Putamen (tissue), 1 donor: Measurements from ENCODE around the gene UBR4.

ENCODE experiments used
- DNase-seq: peaks from one replicate; pipeline ENCODE4 v3.0.0-alpha.2; 2016; ENCODE audit warnings: low spot score

Gene UBR4

GRCh38 chr1:19036041-19036812, 173.8 kb downstream of the UBR4 start:
- DNase-seq: no peak

DNA sequence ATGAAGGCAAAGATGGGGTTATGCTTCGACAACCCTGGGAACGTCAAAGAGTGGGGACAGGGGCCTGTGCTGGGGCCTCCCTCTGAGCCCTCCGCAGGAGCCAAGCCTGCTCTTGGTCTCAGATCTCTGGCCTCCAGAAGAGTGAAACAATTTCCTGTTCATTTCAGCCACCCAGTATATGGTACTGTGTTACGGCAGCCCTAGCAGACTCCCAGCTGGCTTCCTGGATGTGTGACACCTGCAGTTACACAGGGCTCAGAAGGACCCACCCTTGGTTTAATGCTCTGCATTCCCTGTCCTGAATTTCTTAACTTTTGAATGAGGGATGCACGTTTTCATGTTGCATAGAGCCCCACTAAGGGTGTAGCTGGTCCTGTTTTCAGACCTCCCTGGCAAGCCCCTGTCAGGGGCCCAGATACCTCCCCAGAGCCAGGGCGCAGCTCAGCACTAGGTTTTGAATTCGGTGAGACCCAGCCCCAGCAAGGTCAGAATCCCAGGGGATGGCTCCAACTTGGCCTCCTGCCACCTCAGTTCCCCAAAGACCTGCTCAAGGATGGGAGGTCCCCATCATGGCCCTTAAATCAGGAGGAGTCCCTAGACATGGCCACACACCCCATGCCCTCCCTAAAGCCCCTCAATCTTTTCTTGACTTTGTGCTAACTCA, 174.6 kb downstream of the UBR4 start:
- no peak for DNase-seq

DNA sequence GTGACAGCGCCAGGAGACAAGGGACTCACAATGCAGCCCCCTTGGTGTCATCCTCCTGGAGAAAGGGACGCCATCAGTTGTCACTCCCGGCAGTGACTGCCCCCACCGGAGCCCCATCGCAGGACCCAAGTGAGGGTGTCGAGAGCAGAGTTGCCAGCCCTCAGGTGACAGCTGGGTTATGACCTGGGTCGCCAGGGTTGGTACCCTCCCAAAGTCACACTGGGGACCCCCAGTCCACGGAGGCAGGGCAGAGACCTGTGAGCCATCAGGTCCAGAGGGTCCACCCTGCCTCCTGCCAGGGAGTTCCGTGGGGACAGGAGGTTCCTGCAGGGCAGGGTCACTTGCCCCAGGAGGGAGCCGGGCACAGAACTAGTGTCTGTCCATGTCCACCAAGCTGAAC, 175.3 kb downstream of the UBR4 start:
- no peak for DNase-seq

- no peak for DNase-seq
Observed at GRCh38 chr1:19033926-19034680, 176.0 kb downstream of the UBR4 start.

GRCh38 chr1:19033515-19033839, 176.6 kb downstream of the UBR4 start:
- no peak for DNase-seq

DNA sequence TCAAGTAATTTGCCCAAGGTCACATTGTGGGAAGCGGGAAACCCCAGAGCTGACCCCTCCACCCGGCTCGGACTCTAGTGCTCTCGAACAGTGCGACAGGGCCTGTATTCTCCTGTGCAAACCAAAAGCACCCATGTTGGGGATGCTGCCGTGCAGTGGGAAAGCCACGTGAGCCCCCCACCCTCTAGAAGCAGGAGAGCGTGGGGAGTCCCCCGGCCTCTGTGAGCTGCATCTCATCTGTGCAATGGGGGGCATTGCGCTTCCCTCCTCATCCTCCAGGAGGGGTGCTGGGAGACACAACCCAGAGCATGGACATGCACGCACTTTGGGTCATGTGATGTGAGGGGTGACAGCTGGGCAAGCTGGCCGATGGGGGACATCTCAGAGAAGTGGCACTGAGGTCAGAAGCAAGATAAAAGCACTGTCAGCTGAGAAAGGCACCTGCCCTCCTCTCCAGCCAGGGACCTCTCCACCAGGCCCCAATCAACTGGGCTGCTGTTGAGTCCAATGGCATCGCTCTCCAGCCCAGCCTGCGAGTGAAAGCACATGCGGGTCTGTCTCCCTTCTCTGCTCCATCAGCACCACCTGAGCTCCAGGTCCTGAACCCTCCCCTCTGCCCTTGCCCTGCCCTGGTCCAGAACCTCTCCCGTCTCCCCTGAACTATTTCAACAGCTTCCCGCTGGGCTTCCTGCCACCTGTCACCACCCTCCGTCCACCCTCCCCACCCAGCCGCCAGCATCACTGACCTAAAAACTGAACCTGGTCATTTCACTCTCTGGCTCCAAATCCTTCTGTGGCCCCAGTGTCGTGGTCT, 177.2 kb downstream of the UBR4 start:
- no peak for DNase-seq

GRCh38 chr1:19032413-19032695, 177.7 kb downstream of the UBR4 start:
- DNase-seq: no peak

GRCh38 chr1:19029191-19030085, 180.6 kb downstream of the UBR4 start:
- no peak for DNase-seq

- no peak for DNase-seq
Observed at GRCh38 chr1:19028546-19029129, 181.4 kb downstream of the UBR4 start.

GRCh38 chr1:19028110-19028509, 182.0 kb downstream of the UBR4 start:
- DNase-seq: no peak
